SK-N-MC (cell line): ENCODE results near the gene GOLIM4.

Source experiments
- DNase-seq: peaks from one replicate; pipeline ENCODE4 v3.0.0-alpha.2; 2011; ENCODE audit warnings: low read depth, low spot score
- H3K27ac ChIP-seq: fragments of 200-600 bp; sonication (generic); 2 replicates; pipeline ENCODE4 v1.5.1; 2016; ENCODE audit warnings: mixed run types
- H3K36me3 ChIP-seq: fragments of 200-600 bp; sonication (generic); 2 replicates; pipeline ENCODE4 v1.6.1; 2017; ENCODE audit warnings: antibody characterized with exemption, low read length, mixed read lengths; ENCODE audit not compliant: insufficient read depth
- H3K4me3 ChIP-seq: fragments of 200-600 bp; sonication (generic); 2 replicates; pipeline ENCODE4 v1.5.1; 2016
- H3K9ac ChIP-seq: fragments of 200-600 bp; sonication (generic); 2 replicates; pipeline ENCODE4 v1.8.0; 2017; ENCODE audit warnings: mixed run types, mixed read lengths; ENCODE audit not compliant: insufficient read length
- H3K9me3 ChIP-seq: fragments of 200-600 bp; sonication (generic); 2 replicates; pipeline ENCODE4 v1.6.1; 2017; ENCODE audit warnings: low read depth, mild to moderate bottlenecking, antibody characterized with exemption, low read length, moderate library complexity, mixed read lengths
- EZH2 ChIP-seq: fragments of 200-600 bp; sonication (generic); IDR thresholded peaks from one replicate; pipeline ENCODE4 v1.6.1; 2017; ENCODE audit warnings: antibody characterized with exemption
- FOXP2 ChIP-seq: optimal IDR thresholded peaks from 2 replicates; pipeline ENCODE3; 2011; ENCODE audit warnings: mild to moderate bottlenecking, moderate library complexity; ENCODE audit not compliant: insufficient read depth; ENCODE audit errors: extremely low read length, control extremely low read depth
- POLR2AphosphoS5 ChIP-seq: IDR thresholded peaks from 2 replicates; pipeline ENCODE4 v1.6.1; 2012; ENCODE audit warnings: mild to moderate bottlenecking, low read depth, low read length, borderline replicate concordance

Gene GOLIM4

GRCh38 chr3:168124291-168124690 is 28.6 kb upstream of the GOLIM4 start:
- H3K27ac ChIP-seq: no peak overlapping the region
- no peaks in the 10 kb centered on the region for H3K9me3 ChIP-seq
- H3K9ac ChIP-seq: no peak overlapping the region
- TF ChIP-seq POLR2AphosphoS5: no peak
- no peak for TF ChIP-seq FOXP2
- TF ChIP-seq EZH2: no peak
- H3K4me3 ChIP-seq: no peak overlapping the region
- no peak for DNase-seq
- no peaks in the 10 kb centered on the region for H3K36me3 ChIP-seq

- DNase-seq: no peak
- H3K27ac ChIP-seq: no peak overlapping the region
- H3K9me3 ChIP-seq: no peaks in the 10 kb centered on the region
- H3K36me3 ChIP-seq: no peaks in the 10 kb centered on the region
- H3K9ac ChIP-seq: no peak overlapping the region
- no peak overlapping the region for H3K4me3 ChIP-seq
- TF ChIP-seq FOXP2: no peak
- TF ChIP-seq POLR2AphosphoS5: no peak
- no peak for TF ChIP-seq EZH2
Observed at GRCh38 chr3:168123201-168124176, 27.8 kb upstream of the GOLIM4 start.

- Histone ChIP-seq H3K36me3 (no peaks in the 10 kb centered on the region), H3K9ac (no peak overlapping the region), H3K9me3 (no peaks in the 10 kb centered on the region), H3K27ac (no peak overlapping the region), H3K4me3 (no peak overlapping the region)
- DNase-seq: no peak
- no peak for TF ChIP-seq POLR2AphosphoS5
- TF ChIP-seq FOXP2: no peak
- no peak for TF ChIP-seq EZH2
Observed at GRCh38 chr3:168121184-168122017, 25.7 kb upstream of the GOLIM4 start.

GRCh38 chr3:168117853-168118313 is 22.2 kb upstream of the GOLIM4 start:
- H3K9ac ChIP-seq: no peak overlapping the region
- TF ChIP-seq EZH2: no peak
- no peak for TF ChIP-seq FOXP2
- no peak for TF ChIP-seq POLR2AphosphoS5
- no peaks in the 10 kb centered on the region for H3K9me3 ChIP-seq
- no peaks in the 10 kb centered on the region for H3K36me3 ChIP-seq
- no peak for DNase-seq
- H3K27ac ChIP-seq: no peak overlapping the region
- no peak overlapping the region for H3K4me3 ChIP-seq

GRCh38 chr3:168117059-168117458 is 21.3 kb upstream of the GOLIM4 start:
- Histone ChIP-seq H3K27ac (no peak overlapping the region), H3K4me3 (no peak overlapping the region), H3K9ac (no peak overlapping the region), H3K9me3 (no peaks in the 10 kb centered on the region), H3K36me3 (no peaks in the 10 kb centered on the region)
- DNase-seq: no peak
- TF ChIP-seq POLR2AphosphoS5: no peak
- no peak for TF ChIP-seq EZH2
- no peak for TF ChIP-seq FOXP2

- no peak overlapping the region for H3K27ac ChIP-seq
- H3K9ac ChIP-seq: no peak overlapping the region
- DNase-seq: no peak
Observed at GRCh38 chr3:168116279-168116678, 20.6 kb upstream of the GOLIM4 start.

GRCh38 chr3:168113848-168114247 is 18.1 kb upstream of the GOLIM4 start:
- Histone ChIP-seq H3K4me3 (no peak overlapping the region), H3K9me3 (no peaks in the 10 kb centered on the region), H3K36me3 (no peaks in the 10 kb centered on the region), H3K9ac (no peak overlapping the region), H3K27ac (no peak overlapping the region)
- TF ChIP-seq FOXP2: no peak
- TF ChIP-seq POLR2AphosphoS5: no peak
- TF ChIP-seq EZH2: no peak
- no peak for DNase-seq

More at GRCh38 chr3:168116279-168116678, 20.6 kb upstream of the GOLIM4 start:
- Histone ChIP-seq H3K9me3 (no peaks in the 10 kb centered on the region), H3K36me3 (no peaks in the 10 kb centered on the region), H3K4me3 (no peak overlapping the region)
- TF ChIP-seq POLR2AphosphoS5 (no peak), FOXP2 (no peak), EZH2 (no peak)

- no peak overlapping the region for H3K9ac ChIP-seq
- no peaks in the 10 kb centered on the region for H3K9me3 ChIP-seq
- no peak for TF ChIP-seq FOXP2
- TF ChIP-seq POLR2AphosphoS5: no peak
- TF ChIP-seq EZH2: no peak
- H3K36me3 ChIP-seq: no peaks in the 10 kb centered on the region
- H3K4me3 ChIP-seq: no peak overlapping the region
- no peak overlapping the region for H3K27ac ChIP-seq
- DNase-seq: no peak
Observed at GRCh38 chr3:168112894-168113293, 17.2 kb upstream of the GOLIM4 start.
